Neuronal stem cell (in vitro differentiated cells): ENCODE measurements around the gene XPC.
A peak's percentile ranks its signal among the peaks of the same experiment; 100 is the strongest.

Experiments
- DNase-seq: peaks from one replicate; pipeline ENCODE4 v3.0.0-alpha.2; 2013; ENCODE audit warnings: low spot score
- H2AFZ ChIP-seq: one replicate; pipeline ENCODE4 v1.6.1; 2013; ENCODE audit warnings: mild to moderate bottlenecking, low read length, inconsistent platforms
- H2AK5ac ChIP-seq: 2 replicates; pipeline ENCODE4 v1.6.1; 2013; ENCODE audit warnings: low read depth, mild to moderate bottlenecking, inconsistent platforms, low read length, moderate library complexity, mixed read lengths
- H2BK120ac ChIP-seq: 2 replicates; pipeline ENCODE4 v1.6.1; 2013; ENCODE audit warnings: low read depth, mild to moderate bottlenecking, inconsistent platforms, low read length, moderate library complexity, mixed read lengths
- H2BK12ac ChIP-seq: one replicate; pipeline ENCODE4 v1.6.1; 2013; ENCODE audit warnings: low read length, inconsistent platforms
- H2BK15ac ChIP-seq: 2 replicates; pipeline ENCODE4 v1.6.1; 2013; ENCODE audit warnings: mild to moderate bottlenecking, low read length, inconsistent platforms, mixed read lengths
- H2BK5ac ChIP-seq: one replicate; pipeline ENCODE4 v1.6.1; 2013; ENCODE audit warnings: inconsistent platforms, mild to moderate bottlenecking, low read length, moderate library complexity
- H3K14ac ChIP-seq: one replicate; pipeline ENCODE4 v1.6.1; 2013; ENCODE audit warnings: low read length, inconsistent platforms
- H3K18ac ChIP-seq: 2 replicates; pipeline ENCODE4 v1.6.1; 2013; ENCODE audit warnings: low read length, inconsistent platforms
- H3K23ac ChIP-seq: 2 replicates; pipeline ENCODE4 v1.6.1; 2013; ENCODE audit warnings: low read depth, mild to moderate bottlenecking, mixed read lengths, low read length, inconsistent platforms; ENCODE audit not compliant: poor library complexity
- H3K27ac ChIP-seq: replicated peaks from 3 replicates; pipeline ENCODE4 v1.5.1; 2013; ENCODE audit warnings: low read length, inconsistent platforms
- H3K27me3 ChIP-seq, 3 experiments: 2 replicates each; pipeline ENCODE4 v1.6.1; 2013; ENCODE audit warnings: low read length in 3 of 3, mild to moderate bottlenecking in 2 of 3, inconsistent platforms in 1 of 3, low read depth in 1 of 3, mixed read lengths in 1 of 3, moderate library complexity in 1 of 3; ENCODE audit not compliant: control insufficient read depth in 3 of 3, insufficient read depth in 3 of 3
- H3K36me3 ChIP-seq, 2 donors: replicated peaks in 1 of 2; 2 replicates each; pipeline ENCODE4 v1.6.1; 2013; ENCODE audit warnings: low read length in 2 of 2; ENCODE audit not compliant: control insufficient read depth in 2 of 2, insufficient read depth in 2 of 2
- H3K4ac ChIP-seq: 2 replicates; pipeline ENCODE4 v1.6.1; 2013; ENCODE audit warnings: inconsistent platforms, mild to moderate bottlenecking, low read length, moderate library complexity
- H3K4me1 ChIP-seq, 2 donors: 1 replicate in 1 of 2; 2 replicates in 1 of 2; pipeline ENCODE4 v1.6.1; 2013; ENCODE audit warnings: low read length in 2 of 2, low read depth in 1 of 2; ENCODE audit not compliant: control insufficient read depth in 2 of 2, insufficient read depth in 1 of 2
- H3K4me2 ChIP-seq: one replicate; pipeline ENCODE4 v1.6.1; 2013; ENCODE audit warnings: mild to moderate bottlenecking, low read length, inconsistent platforms; ENCODE audit not compliant: insufficient read depth, poor library complexity, severe bottlenecking
- H3K4me3 ChIP-seq, 2 donors: 2 replicates each; pipeline ENCODE4 v1.5.1; 2013; ENCODE audit warnings: low read length in 2 of 2, mild to moderate bottlenecking in 2 of 2, inconsistent platforms in 1 of 2, moderate library complexity in 1 of 2
- H3K79me1 ChIP-seq: one replicate; pipeline ENCODE4 v1.6.1; 2013; ENCODE audit warnings: low read depth, mild to moderate bottlenecking, inconsistent platforms, low read length, moderate library complexity
- H3K9ac ChIP-seq: one replicate; pipeline ENCODE4 v1.6.1; 2013; ENCODE audit warnings: mild to moderate bottlenecking, low read depth, low read length, inconsistent platforms; ENCODE audit not compliant: poor library complexity
- H3K9me3 ChIP-seq, 2 donors: replicated peaks in 1 of 2; 2 replicates each; pipeline versions ENCODE3 to v1.6.1; 2013; ENCODE audit warnings: low read length in 2 of 2, mild to moderate bottlenecking in 2 of 2, inconsistent platforms in 1 of 2, low read depth in 1 of 2, mixed read lengths in 1 of 2, moderate library complexity in 1 of 2; ENCODE audit not compliant: control insufficient read depth in 2 of 2, insufficient read depth in 1 of 2
- H4K8ac ChIP-seq: one replicate; pipeline ENCODE4 v1.6.1; 2013; ENCODE audit warnings: low read depth, mild to moderate bottlenecking, inconsistent platforms, low read length, moderate library complexity
- H4K91ac ChIP-seq: one replicate; pipeline ENCODE4 v1.6.1; 2013; ENCODE audit warnings: low read length, low read depth, mild to moderate bottlenecking, inconsistent platforms; ENCODE audit not compliant: poor library complexity
- WGBS, 2 donors: extraction: QIAGEN DNeasy Blood & Tissue Kit; methylation state at CpG; one replicate each; pipeline ENCODE4 v1.1.7; 2013; ENCODE audit warnings: missing lambda C conversion rate in 2 of 2, mixed read lengths in 1 of 2; ENCODE audit not compliant: insufficient read length in 2 of 2, insufficient replicate concordance in 1 of 2; ENCODE audit errors: extremely low coverage in 2 of 2; 5-methylcytosine and 5-hydroxymethylcytosine counted together

XPC gene

GRCh38 chr3:14138109-14138877 lies 40.1 kb downstream of the XPC start:
- Histone ChIP-seq H2BK12ac (no peak overlapping the region), H3K9ac (no peak overlapping the region), H3K36me3 (peaks cover 23 to 100% of the 10 kb centered on the region in 2 donors), H4K91ac (no peak overlapping the region), H2BK15ac (no peak overlapping the region), H3K27me3 (no peaks in the 10 kb centered on the region), H4K8ac (no peak overlapping the region), H3K4me3 (no peak overlapping the region), H3K18ac (no peak overlapping the region), H3K9me3 (no peaks in the 10 kb centered on the region), H3K4ac (no peak overlapping the region), H3K4me1 (no peaks in the 10 kb centered on the region), H2AFZ (no peak overlapping the region), H3K4me2 (no peak overlapping the region), H3K27ac (no peak overlapping the region), H3K23ac (peak overlapping the region; percentile 29), H3K14ac (peak overlapping the region; percentile 25), H2AK5ac (no peak overlapping the region), H2BK120ac (no peak overlapping the region), H2BK5ac (no peak overlapping the region), H3K79me1 (no peaks in the 10 kb centered on the region)
- no peak for DNase-seq
- no CpG with 5 or more reads among the region's 16 CpGs for WGBS, 2 donors

GRCh38 chr3:14137445-14137844 lies 41.0 kb downstream of the XPC start:
- Histone ChIP-seq H3K4me3 (no peak overlapping the region), H3K9me3 (no peaks in the 10 kb centered on the region), H3K18ac (no peak overlapping the region), H3K79me1 (no peaks in the 10 kb centered on the region), H2AK5ac (no peak overlapping the region), H2BK12ac (no peak overlapping the region), H2BK120ac (no peak overlapping the region), H3K9ac (no peak overlapping the region), H3K4me2 (no peak overlapping the region), H2BK15ac (no peak overlapping the region), H3K27ac (no peak overlapping the region), H3K36me3 (peaks cover 29 to 100% of the 10 kb centered on the region in 2 donors), H3K27me3 (no peaks in the 10 kb centered on the region), H4K8ac (no peak overlapping the region), H3K4ac (no peak overlapping the region), H3K23ac (no peak overlapping the region), H3K14ac (no peak overlapping the region), H4K91ac (no peak overlapping the region), H2BK5ac (no peak overlapping the region), H3K4me1 (no peaks in the 10 kb centered on the region), H2AFZ (no peak overlapping the region)
- no peak for DNase-seq
- no CpG with 5 or more reads among the region's 3 CpGs for WGBS, 2 donors

GRCh38 chr3:14137004-14137403 lies 41.4 kb downstream of the XPC start:
- Histone ChIP-seq H4K91ac (no peak overlapping the region), H2BK12ac (no peak overlapping the region), H3K18ac (no peak overlapping the region), H2BK15ac (no peak overlapping the region), H3K23ac (no peak overlapping the region), H2BK120ac (no peak overlapping the region), H3K9ac (no peak overlapping the region), H3K9me3 (no peaks in the 10 kb centered on the region), H2AFZ (no peak overlapping the region), H3K4me1 (no peaks in the 10 kb centered on the region), H4K8ac (no peak overlapping the region), H3K4ac (no peak overlapping the region), H3K27me3 (no peaks in the 10 kb centered on the region), H3K14ac (no peak overlapping the region), H3K4me2 (no peak overlapping the region), H3K79me1 (no peaks in the 10 kb centered on the region), H3K36me3 (peaks cover 32 to 100% of the 10 kb centered on the region in 2 donors), H2BK5ac (no peak overlapping the region), H3K27ac (no peak overlapping the region), H3K4me3 (no peak overlapping the region), H2AK5ac (no peak overlapping the region)
- WGBS, 2 donors = no CpG with 5 or more reads among the region's 3 CpGs
- DNase-seq = no peak

GRCh38 chr3:14135581-14135980 lies 42.8 kb downstream of the XPC start:
- no peak overlapping the region for H3K23ac ChIP-seq
- H4K91ac ChIP-seq = no peak overlapping the region
- H3K27ac ChIP-seq = no peak overlapping the region
- no peak overlapping the region for H4K8ac ChIP-seq
- no peak overlapping the region for H2AK5ac ChIP-seq
- no peak overlapping the region for H3K4me3 ChIP-seq
- H2BK12ac ChIP-seq = no peak overlapping the region
- no peak overlapping the region for H3K4me2 ChIP-seq
- peaks cover 42 to 100% of the 10 kb centered on the region in 2 donors for H3K36me3 ChIP-seq
- H2BK5ac ChIP-seq = no peak overlapping the region
- H3K18ac ChIP-seq = no peak overlapping the region
- no peaks in the 10 kb centered on the region for H3K27me3 ChIP-seq
- H3K4me1 ChIP-seq = no peaks in the 10 kb centered on the region
- no peak overlapping the region for H2AFZ ChIP-seq
- WGBS, 2 donors = no CpG with 5 or more reads among the region's 11 CpGs
- H2BK120ac ChIP-seq = no peak overlapping the region
- no peak overlapping the region for H2BK15ac ChIP-seq
- peak overlapping the region; percentile 84 for H3K14ac ChIP-seq
- no peak for DNase-seq
- no peak overlapping the region for H3K4ac ChIP-seq
- H3K79me1 ChIP-seq = no peaks in the 10 kb centered on the region
- no peaks in the 10 kb centered on the region for H3K9me3 ChIP-seq
- H3K9ac ChIP-seq = no peak overlapping the region
